HCT116 (cell line): Measurements from ENCODE around the gene TREM2. TPM values are rescaled to one million over a fixed set of nuclear protein-coding genes. Genes with fewer than 3 reads are reported as not detected.

Experiments used
- ATAC-seq: fragments of 200-7000 bp; cut with Tn5 transposase; 2 replicates; pipeline ENCODE4 v1.9.1; 2020; ENCODE audit warnings: mild to moderate bottlenecking, moderate library complexity
- BruUV-seq: library from RNA; stranded (reverse); fragments of 400-500 nt; replicated peaks from 2 replicates; lab custom pipeline; 2021; lab: Mats Ljungman, UMichigan
- CTCF ChIA-PET: fragments of 300-600 bp; sonication (Branson Sonifier 250); formaldehyde crosslinking; loops from one replicate; lab custom pipeline; 2021; ENCODE audit warnings: antibody characterized with exemption; lab: Charles Lee
- POLR2A ChIA-PET: fragments of 300-600, 350-600 bp; sonication (Branson Sonifier 250); formaldehyde crosslinking; loops from one replicate; lab custom pipeline; 2021; ENCODE audit warnings: antibody characterized with exemption; lab: Charles Lee
- RAD21 ChIA-PET, 2 experiments: fragments of 300-600 bp; sonication (Branson Sonifier 250); formaldehyde crosslinking; loops; one replicate each; lab custom pipeline; 2023; ENCODE audit warnings: low total read pairs in 2 of 2; ENCODE audit not compliant: uncharacterized antibody in 2 of 2, unreplicated experiment in 2 of 2, low non-redundant PET in 1 of 2; lab: Charles Lee
- DNase-seq: peaks from one replicate; pipeline ENCODE4 v3.0.0-alpha.2; 2010; ENCODE audit warnings: low read depth, low spot score
- H2AFZ ChIP-seq: fragments of 200-600 bp; shearing (Covaris generic), sonication (generic); 2 replicates; pipeline ENCODE4 v1.6.1; 2017; ENCODE audit warnings: low read depth, mixed run types, mixed read lengths, antibody characterized with exemption, low read length; ENCODE audit not compliant: poor library complexity, severe bottlenecking
- H3K27ac ChIP-seq: 2 replicates; pipeline ENCODE4 v1.5.1; 2012; ENCODE audit warnings: low read depth, low read length
- H3K27me3 ChIP-seq: fragments of 200-600 bp; sonication (generic); 2 replicates; pipeline ENCODE4 v1.6.1; 2016; ENCODE audit warnings: mixed run types, low read length, mixed read lengths; ENCODE audit not compliant: insufficient read depth
- H3K36me3 ChIP-seq, 2 experiments: fragments of 200-500 bp in 1 of 2; fragments of 200-600 bp in 1 of 2; sonication (Bioruptor generic) in 1 of 2; sonication (generic) in 1 of 2; 2 replicates each; pipeline versions ENCODE4 v1.5.1 to v1.6.1; 2014 to 2016; ENCODE audit warnings: low read length in 2 of 2, inconsistent platforms in 1 of 2, mixed read lengths in 1 of 2, mixed run types in 1 of 2; ENCODE audit not compliant: insufficient read depth in 2 of 2, control insufficient read depth in 1 of 2
- H3K4me1 ChIP-seq, 2 experiments: fragments of 200-600 bp in 1 of 2; sonication (generic) in 1 of 2; 2 replicates each; pipeline versions ENCODE4 v1.5.1 to v1.6.1; 2012 to 2017; ENCODE audit warnings: low read length in 2 of 2, inconsistent platforms in 1 of 2, mild to moderate bottlenecking in 1 of 2, mixed read lengths in 1 of 2, mixed run types in 1 of 2, moderate library complexity in 1 of 2; ENCODE audit not compliant: insufficient read depth in 2 of 2, control insufficient read depth in 1 of 2
- H3K4me2 ChIP-seq: fragments of 200-600 bp; sonication (generic); 2 replicates; pipeline ENCODE4 v1.6.1; 2017; ENCODE audit warnings: mixed run types, low read length, mixed read lengths
- H3K4me3 ChIP-seq, 2 experiments: fragments of 200-600 bp in 1 of 2; sonication (generic) in 1 of 2; replicated peaks in 1 of 2; 2 replicates each; pipeline ENCODE4 v1.5.1; 2011 to 2016; ENCODE audit warnings: low read length in 2 of 2, control low read depth in 1 of 2, low read depth in 1 of 2, mild to moderate bottlenecking in 1 of 2, mixed read lengths in 1 of 2, mixed run types in 1 of 2
- H3K79me2 ChIP-seq: fragments of 200-600 bp; sonication (generic); 2 replicates; pipeline ENCODE4 v1.6.1; 2017; ENCODE audit warnings: mild to moderate bottlenecking, mixed run types, low read length, moderate library complexity, mixed read lengths; ENCODE audit not compliant: insufficient read depth
- H3K9ac ChIP-seq: fragments of 200-600 bp; sonication (generic); 2 replicates; pipeline ENCODE4 v1.6.1; 2016; ENCODE audit warnings: low read length, mixed read lengths
- H3K9me2 ChIP-seq: fragments of 200-600 bp; sonication (generic), shearing (Covaris generic); 2 replicates; pipeline ENCODE4 v1.6.1; 2017; ENCODE audit warnings: mixed run types, mild to moderate bottlenecking, moderate library complexity; ENCODE audit not compliant: insufficient read depth
- H3K9me3 ChIP-seq, 2 experiments: fragments of 200-500 bp in 1 of 2; fragments of 200-600 bp in 1 of 2; sonication (Bioruptor generic) in 1 of 2; sonication (generic) in 1 of 2; 2 replicates each; pipeline ENCODE4 v1.6.1; 2014 to 2017; ENCODE audit warnings: low read length in 2 of 2, mixed read lengths in 2 of 2, inconsistent platforms in 1 of 2, low read depth in 1 of 2, mild to moderate bottlenecking in 1 of 2, mixed run types in 1 of 2, moderate library complexity in 1 of 2; ENCODE audit not compliant: control insufficient read depth in 1 of 2, insufficient read depth in 1 of 2
- H4K20me1 ChIP-seq: fragments of 200-600 bp; sonication (generic), shearing (Covaris generic); 2 replicates; pipeline ENCODE4 v1.6.1; 2017; ENCODE audit warnings: mixed run types, mild to moderate bottlenecking, moderate library complexity; ENCODE audit not compliant: insufficient read depth
- ATF3 ChIP-seq: IDR thresholded peaks from 2 replicates; pipeline ENCODE4 v1.6.1; 2012
- CBX3 ChIP-seq: IDR thresholded peaks from 2 replicates; pipeline ENCODE4 v1.6.1; 2012; ENCODE audit warnings: low read depth
- CEBPB ChIP-seq: IDR thresholded peaks from 2 replicates; pipeline ENCODE4 v1.6.1; 2012; ENCODE audit warnings: low read depth
- CTCF ChIP-seq, 3 experiments: fragments of 200-600 bp in 1 of 3; sonication (generic) in 1 of 3; IDR thresholded peaks in 2 of 3; conservative IDR thresholded peaks in 1 of 3; 2 replicates each; pipeline ENCODE4 v1.5.1; 2012 to 2017; ENCODE audit warnings: low read depth in 2 of 3, low read length in 2 of 3, antibody characterized with exemption in 1 of 3, borderline replicate concordance in 1 of 3, control low read depth in 1 of 3, mild to moderate bottlenecking in 1 of 3, mixed read lengths in 1 of 3, mixed run types in 1 of 3, moderate library complexity in 1 of 3; ENCODE audit not compliant: insufficient read depth in 1 of 3
- ELF1 ChIP-seq: IDR thresholded peaks from 2 replicates; pipeline ENCODE4 v1.6.1; 2012; ENCODE audit warnings: low read depth, borderline replicate concordance
- EZH2 ChIP-seq: fragments of 200-600 bp; sonication (generic); IDR thresholded peaks from 2 replicates; pipeline ENCODE4 v1.6.1; 2017; ENCODE audit warnings: antibody characterized with exemption, mixed run types
- FOSL1 ChIP-seq: IDR thresholded peaks from 2 replicates; pipeline ENCODE4 v1.6.1; 2012; ENCODE audit warnings: low read depth
- MAX ChIP-seq: IDR thresholded peaks from 2 replicates; pipeline ENCODE4 v1.6.1; 2012
- POLR2A ChIP-seq: IDR thresholded peaks from 2 replicates; pipeline ENCODE4 v1.7.0; 2011; ENCODE audit warnings: borderline replicate concordance; ENCODE audit not compliant: insufficient read depth, insufficient read length; ENCODE audit errors: extremely low read depth
- POLR2AphosphoS5 ChIP-seq: IDR thresholded peaks from 2 replicates; pipeline ENCODE4 v1.6.1; 2011; ENCODE audit warnings: mild to moderate bottlenecking, low read depth, low read length, moderate library complexity
- RAD21 ChIP-seq: IDR thresholded peaks from 2 replicates; pipeline ENCODE4 v1.6.1; 2012; ENCODE audit warnings: low read depth, mild to moderate bottlenecking
- REST ChIP-seq: IDR thresholded peaks from 2 replicates; pipeline ENCODE4 v1.6.1; 2012; ENCODE audit warnings: low read depth
- SIN3A ChIP-seq: IDR thresholded peaks from 2 replicates; pipeline ENCODE4 v1.6.1; 2012; ENCODE audit warnings: low read depth
- SP1 ChIP-seq: IDR thresholded peaks from 2 replicates; pipeline ENCODE4 v1.6.1; 2012; ENCODE audit warnings: low read depth
- SRF ChIP-seq: IDR thresholded peaks from 2 replicates; pipeline ENCODE4 v1.6.1; 2012; ENCODE audit warnings: low read depth
- TCF7L2 ChIP-seq: IDR thresholded peaks from 2 replicates; pipeline ENCODE4 v1.7.0; 2011; ENCODE audit warnings: borderline replicate concordance, inconsistent platforms; ENCODE audit not compliant: insufficient read depth, insufficient read length; ENCODE audit errors: extremely low read depth
- YY1 ChIP-seq: IDR thresholded peaks from 2 replicates; pipeline ENCODE4 v1.6.1; 2011; ENCODE audit warnings: low read length, low read depth, moderate library complexity, mild to moderate bottlenecking; ENCODE audit not compliant: insufficient replicate concordance; ENCODE audit errors: extremely low read depth
- ZBTB33 ChIP-seq: IDR thresholded peaks from 2 replicates; pipeline ENCODE4 v1.6.1; 2011; ENCODE audit warnings: mild to moderate bottlenecking, low read length, moderate library complexity; ENCODE audit not compliant: insufficient replicate concordance; ENCODE audit errors: extremely low read depth
- intact Hi-C: fragments of 100-400 bp; cut with micrococcal nuclease; formaldehyde crosslinking; loops from 2 replicates; pipeline ENCODE4 v1.10.0; 2022
- total RNA-seq: library from RNA; stranded (reverse); gene quantifications from one replicate; pipeline ENCODE4 v1.2.1, GENCODE V29; 2021; ENCODE audit not compliant: unreplicated experiment

The TREM2 gene
- total RNA-seq, 1 experiment from 2014 or later: not detected

- no TSS peak for BruUV-seq
- TF ChIP-seq MAX (no peak), YY1 (no peak), SIN3A (no peak), POLR2A (no peak), EZH2 (no peak), SRF (no peak), TCF7L2 (no peak), RAD21 (no peak), ATF3 (no peak), SP1 (no peak), ELF1 (no peak), REST (no peak), CEBPB (no peak), CTCF (IDR thresholded peaks at IDR 0.05 in 2 of 3, conservative IDR thresholded peaks at IDR 0.05 in 1 of 3; ENCODE audit: borderline replicate concordance in 1 of 3, insufficient read depth in 1 of 3, low read depth in 2 of 3, low read length in 2 of 3) (no peak), ZBTB33 (no peak), FOSL1 (no peak), CBX3 (no peak), POLR2AphosphoS5 (no peak)
- Histone ChIP-seq H3K4me1 (no peaks in the 10 kb centered on the region), H3K79me2 (no peaks in the 10 kb centered on the region), H3K9me2 (no peaks in the 10 kb centered on the region), H3K9me3 (no peaks in the 10 kb centered on the region), H4K20me1 (no peaks in the 10 kb centered on the region), H3K9ac (no peak overlapping the region), H3K27me3 (no peaks in the 10 kb centered on the region), H3K4me2 (no peak overlapping the region), H3K36me3 (no peaks in the 10 kb centered on the region), H2AFZ (no peak overlapping the region), H3K27ac (no peak overlapping the region), H3K4me3 (no peak overlapping the region)
- ChIA-PET RAD21 (no interaction called here), CTCF (no interaction called here), POLR2A (no interaction called here)
- no peak for ATAC-seq
- intact Hi-C loops: no loop called here
- no peak for DNase-seq
Observed at GRCh38 chr6:41120058-41120457, 42.9 kb downstream of the TREM2 start.
